Right atrium auricular region (tissue), 2 donors: ENCODE measurements around the gene GPR183. TPM values are rescaled to one million over a fixed set of nuclear protein-coding genes. Genes with fewer than 3 reads are reported as not detected.

Source experiments
- microRNA counts, 2 donors: library from miRNA; unstranded; fragments of <30 nt; microRNA quantifications; one replicate each; lab custom pipeline; 2016 to 2017
- microRNA-seq, 2 donors: library from miRNA; unstranded; fragments of <30 nt; microRNA quantifications; one replicate each; pipeline ENCODE4, GENCODE V29; 2016 to 2017; ENCODE audit warnings: borderline number of aligned reads in 2 of 2, borderline replicate concordance in 1 of 2
- total RNA-seq, 2 donors: library from RNA; depleted of rRNA; stranded (reverse); fragments of >200 nt; gene quantifications; one replicate each; pipeline ENCODE4 v1.1.0, GENCODE V29; 2016

Gene GPR183
- total RNA-seq, 2 donors from 2014 or later = 7.6 to 13.3 TPM

MicroRNAs within 50 kb of the gene (microRNA counts, 767-probe panel; counts per million panel counts)
- microRNA hsa-miR-623 (lab: Ali Mortazavi, UCI) = 0 to 31.0 counts per million in 2 donors

Small RNAs within 50 kb of the gene (microRNA-seq; reads per million reads assigned to microRNA genes)
- gene MIR623 = 0 reads per million in 2 donors

Other genes starting within 250 kb of the GPR183 start
- gene UBAC2, start 106.5 kb downstream of the GPR183 start, total RNA-seq = 10 to 100 TPM; 47.5 to 50.7 TPM
- gene GPR18, start 49.0 kb downstream of the GPR183 start, total RNA-seq = under 1 TPM in 1 of 2 donors, not detected in 1; 0.28 TPM
- 10 to 100 TPM; 60.6 to 70.2 TPM for gene TM9SF2, start 194.1 kb upstream of the GPR183 start, total RNA-seq